Colonic mucosa (tissue), 4 donors: Measurements from ENCODE around the gene OR10D3. TPM values are rescaled to one million over a fixed set of nuclear protein-coding genes. Genes with fewer than 3 reads are reported as not detected.

Source experiments
- DNase-seq: peaks from one replicate; pipeline ENCODE4 v3.0.0-alpha.2; 2020
- H3K27ac ChIP-seq: fragments of 200-600 bp; one replicate; pipeline ENCODE4 v1.8.0; 2021
- H3K27me3 ChIP-seq: fragments of 200-600 bp; one replicate; pipeline ENCODE4 v1.8.0; 2021
- H3K36me3 ChIP-seq: fragments of 200-600 bp; one replicate; pipeline ENCODE4 v1.8.0; 2021
- H3K4me1 ChIP-seq: fragments of 200-600 bp; one replicate; pipeline ENCODE4 v1.8.0; 2021; ENCODE audit warnings: mild to moderate bottlenecking
- H3K4me3 ChIP-seq: fragments of 200-600 bp; one replicate; pipeline ENCODE4 v1.8.0; 2021
- H3K9ac ChIP-seq, 2 donors: one replicate each; pipeline ENCODE4 v1.7.0; 2013; ENCODE audit warnings: control low read depth in 2 of 2, low read depth in 2 of 2, low read length in 2 of 2
- H3K9me3 ChIP-seq: fragments of 200-600 bp; one replicate; pipeline ENCODE4 v1.8.0; 2021
- intact Hi-C: fragments of 100-400 bp; cut with DNase I; formaldehyde crosslinking; loops from one replicate; pipeline ENCODE4 v1.14.1; 2022
- total RNA-seq, 2 donors: library from RNA; stranded (reverse); fragmentation: NEBNext Ultra II Directional in 1 of 2; extraction: Animal tissue kit (Norgen Biotek cat#: 25700) in 1 of 2; gene quantifications; one replicate each; pipeline ENCODE4 v1.2.1, GENCODE V29; 2021
- TF ChIP-seq, protein P1 (sequence below): fragments of 200-600 bp; IDR thresholded peaks from one replicate; pipeline ENCODE4 v1.8.0; 2022; ENCODE audit warnings: antibody characterized with exemption, mild to moderate bottlenecking
- donor health status: healthy.
- donor health status: DM: no; HTN: no; CAD: no.
- donor health status: DM: no; HTN: no; CAD: no.

OR10D3 gene
- total RNA-seq, 2 donors from 2014 or later: not detected

DNA sequence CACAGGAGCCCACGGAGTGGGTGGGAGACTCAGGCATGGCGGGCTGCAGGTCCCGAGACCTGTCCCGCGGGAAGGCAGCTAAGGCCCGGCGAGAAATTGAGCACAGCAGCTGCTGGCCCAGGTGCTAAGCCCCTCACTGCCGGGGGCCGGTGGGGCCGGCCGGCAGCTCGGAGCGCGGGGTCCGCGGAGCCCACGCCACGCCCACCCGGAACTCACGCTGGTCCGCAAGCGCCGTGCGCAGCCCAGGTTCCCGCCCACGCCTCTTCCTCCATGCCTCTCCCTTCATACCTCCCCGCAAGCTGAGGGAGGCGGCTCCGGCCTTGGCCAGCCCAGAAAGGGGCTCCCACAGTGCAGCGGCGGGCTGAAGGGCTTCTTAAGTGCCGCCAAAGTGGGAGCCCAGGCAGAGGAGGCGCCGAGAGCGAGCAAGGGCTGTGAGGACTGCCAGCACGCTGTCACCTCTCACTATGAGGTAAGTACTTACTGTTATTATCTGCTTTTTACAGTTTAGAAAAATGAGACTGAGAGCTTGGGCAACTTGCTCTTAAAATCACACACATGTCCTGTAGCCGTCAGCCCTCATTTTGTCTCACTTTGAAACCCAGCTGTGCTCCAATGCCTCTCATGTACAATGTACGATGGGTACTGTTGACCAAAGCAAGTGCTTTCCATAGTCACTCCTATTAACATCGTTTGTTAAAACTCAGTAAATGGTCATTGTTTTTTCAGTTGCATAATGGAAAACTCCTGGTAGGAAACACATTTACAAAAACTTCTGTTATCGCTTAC is 12.2 kb upstream of the OR10D3 start:
- TF ChIP-seq, protein P1, sequence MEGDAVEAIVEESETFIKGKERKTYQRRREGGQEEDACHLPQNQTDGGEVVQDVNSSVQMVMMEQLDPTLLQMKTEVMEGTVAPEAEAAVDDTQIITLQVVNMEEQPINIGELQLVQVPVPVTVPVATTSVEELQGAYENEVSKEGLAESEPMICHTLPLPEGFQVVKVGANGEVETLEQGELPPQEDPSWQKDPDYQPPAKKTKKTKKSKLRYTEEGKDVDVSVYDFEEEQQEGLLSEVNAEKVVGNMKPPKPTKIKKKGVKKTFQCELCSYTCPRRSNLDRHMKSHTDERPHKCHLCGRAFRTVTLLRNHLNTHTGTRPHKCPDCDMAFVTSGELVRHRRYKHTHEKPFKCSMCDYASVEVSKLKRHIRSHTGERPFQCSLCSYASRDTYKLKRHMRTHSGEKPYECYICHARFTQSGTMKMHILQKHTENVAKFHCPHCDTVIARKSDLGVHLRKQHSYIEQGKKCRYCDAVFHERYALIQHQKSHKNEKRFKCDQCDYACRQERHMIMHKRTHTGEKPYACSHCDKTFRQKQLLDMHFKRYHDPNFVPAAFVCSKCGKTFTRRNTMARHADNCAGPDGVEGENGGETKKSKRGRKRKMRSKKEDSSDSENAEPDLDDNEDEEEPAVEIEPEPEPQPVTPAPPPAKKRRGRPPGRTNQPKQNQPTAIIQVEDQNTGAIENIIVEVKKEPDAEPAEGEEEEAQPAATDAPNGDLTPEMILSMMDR: no peak
- no peaks in the 10 kb centered on the region for H3K36me3 ChIP-seq
- intact Hi-C loops: no loop called here
- no peaks in the 10 kb centered on the region for H3K27me3 ChIP-seq
- H3K27ac ChIP-seq: no peak overlapping the region
- H3K9ac ChIP-seq: no peak overlapping the region
- no peaks in the 10 kb centered on the region for H3K4me1 ChIP-seq
- no peak overlapping the region for H3K4me3 ChIP-seq
- H3K9me3 ChIP-seq: no peaks in the 10 kb centered on the region
- DNase-seq: no peak

DNA sequence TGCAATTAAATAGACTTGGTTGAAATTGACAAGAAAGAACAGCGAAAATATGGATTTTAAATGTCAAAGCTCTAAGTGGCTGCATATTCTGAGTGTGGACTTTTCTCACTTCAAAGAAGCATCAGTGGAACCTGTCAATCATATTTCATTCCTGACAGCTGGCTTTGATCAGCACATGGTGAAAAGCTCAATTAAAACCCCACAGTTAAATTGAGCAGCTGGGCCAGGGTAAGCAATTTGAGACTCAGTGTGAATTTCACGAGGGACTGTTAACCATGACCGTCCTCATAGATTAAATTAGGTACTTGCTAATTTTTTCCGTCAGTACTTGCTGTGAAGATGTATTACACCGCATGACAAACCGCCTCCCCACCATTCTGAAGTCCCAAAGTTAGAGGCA is 11.0 kb upstream of the OR10D3 start:
- intact Hi-C loops: no loop called here
- Histone ChIP-seq H3K4me1 (no peaks in the 10 kb centered on the region), H3K27me3 (no peaks in the 10 kb centered on the region), H3K36me3 (no peaks in the 10 kb centered on the region), H3K9ac (no peak overlapping the region), H3K9me3 (no peaks in the 10 kb centered on the region), H3K4me3 (no peak overlapping the region), H3K27ac (no peak overlapping the region)
- DNase-seq: no peak
- TF ChIP-seq, protein P1: no peak

DNA sequence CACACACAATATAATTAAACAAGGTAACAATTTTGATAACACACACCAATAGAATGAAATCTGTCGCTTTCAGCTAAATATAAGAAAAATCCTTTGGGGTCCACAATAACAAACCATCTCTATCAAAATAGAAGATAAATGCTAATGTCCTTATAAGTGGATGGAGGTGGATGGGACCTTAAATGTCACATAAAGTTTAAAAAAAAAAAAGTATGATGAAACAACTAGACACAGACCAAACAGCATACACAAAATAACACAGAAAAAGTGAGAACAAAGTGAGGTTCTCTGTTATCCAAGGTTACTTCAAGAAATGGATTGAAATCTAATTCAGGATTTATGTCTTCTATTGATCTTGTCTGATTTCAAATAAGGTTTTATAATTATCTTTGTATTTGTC is 10.5 kb upstream of the OR10D3 start:
- H3K9me3 ChIP-seq: no peaks in the 10 kb centered on the region
- DNase-seq: no peak
- H3K36me3 ChIP-seq: no peaks in the 10 kb centered on the region
- no peaks in the 10 kb centered on the region for H3K4me1 ChIP-seq
- TF ChIP-seq, protein P1: no peak
- no peaks in the 10 kb centered on the region for H3K27me3 ChIP-seq
- intact Hi-C loops: no loop called here
- no peak overlapping the region for H3K9ac ChIP-seq
- H3K4me3 ChIP-seq: no peak overlapping the region
- H3K27ac ChIP-seq: no peak overlapping the region

DNA sequence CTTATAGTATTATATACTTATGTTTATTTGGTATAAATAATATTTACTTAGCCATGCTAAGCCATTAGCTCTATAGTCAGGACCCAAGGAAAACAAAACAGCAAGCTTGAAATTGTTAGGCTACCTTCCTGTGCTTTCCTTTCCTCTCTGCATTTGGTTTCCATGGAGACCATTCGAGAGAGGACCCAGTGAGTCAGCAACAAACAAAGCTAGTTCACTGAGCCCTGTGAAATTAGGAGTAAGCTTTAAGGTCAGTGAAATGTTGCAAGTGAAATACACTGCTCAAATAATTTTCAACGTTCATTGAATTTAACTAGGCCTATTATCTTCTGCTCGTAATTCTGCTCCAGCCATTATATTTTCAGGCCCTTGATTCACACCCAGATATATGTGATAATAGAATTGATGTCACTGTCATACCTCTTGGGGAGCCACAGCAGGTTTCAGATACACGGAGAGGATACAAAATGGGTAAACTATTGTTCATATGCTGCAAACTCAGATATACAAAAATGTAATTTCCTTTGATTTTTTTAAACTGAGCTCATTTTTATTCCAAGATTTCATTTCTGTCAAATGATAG is 9.1 kb upstream of the OR10D3 start:
- Histone ChIP-seq H3K36me3 (no peaks in the 10 kb centered on the region), H3K9me3 (no peaks in the 10 kb centered on the region), H3K4me3 (no peak overlapping the region), H3K4me1 (no peaks in the 10 kb centered on the region), H3K27me3 (no peaks in the 10 kb centered on the region), H3K27ac (no peak overlapping the region), H3K9ac (no peak overlapping the region)
- TF ChIP-seq, protein P1: no peak
- intact Hi-C loops: no loop called here
- DNase-seq: no peak

DNA sequence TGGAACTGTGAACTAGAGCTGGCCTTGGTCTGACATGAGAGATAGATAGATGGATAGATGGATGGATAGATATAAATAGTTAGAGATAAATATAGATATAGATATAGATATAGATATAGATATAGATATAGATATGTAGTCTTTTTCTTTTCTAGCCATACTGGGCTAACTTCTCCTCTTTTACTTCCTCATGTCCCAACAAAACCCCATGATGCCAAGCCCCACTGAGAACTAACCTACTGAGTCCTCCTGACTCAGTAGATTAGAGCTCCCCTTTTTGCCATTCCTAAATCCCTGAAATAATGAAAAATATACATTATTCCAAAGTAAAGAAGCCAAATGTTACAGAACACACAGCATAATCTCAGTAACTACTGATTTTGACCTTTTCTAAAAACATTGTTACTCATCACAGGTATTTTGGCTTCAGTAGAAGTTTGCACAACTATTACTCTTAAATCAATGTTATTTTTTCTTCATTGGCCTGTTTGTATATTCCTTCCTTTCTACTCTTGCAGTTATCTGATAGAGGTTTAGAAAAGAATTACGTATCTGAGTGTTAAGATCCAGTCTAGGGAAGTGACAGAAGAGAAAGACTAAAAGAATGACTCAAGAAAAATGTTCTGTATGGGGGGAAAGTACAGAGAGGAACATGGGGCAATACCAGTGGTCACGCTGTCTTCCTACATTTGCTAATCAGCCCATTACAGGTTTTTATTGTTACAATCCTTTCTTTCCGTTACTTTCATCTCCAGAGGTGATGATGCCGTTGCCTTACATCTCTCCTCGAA is 6.0 kb upstream of the OR10D3 start:
- Histone ChIP-seq H3K9ac (no peak overlapping the region), H3K27me3 (no peaks in the 10 kb centered on the region)
- intact Hi-C loops: no loop called here

More for the DNA sequence above, 6.0 kb upstream of the OR10D3 start:
- TF ChIP-seq, protein P1: no peak
- no peak overlapping the region for H3K4me3 ChIP-seq
- H3K4me1 ChIP-seq: no peaks in the 10 kb centered on the region
- DNase-seq: no peak
- H3K27ac ChIP-seq: no peak overlapping the region
- no peaks in the 10 kb centered on the region for H3K9me3 ChIP-seq
- no peaks in the 10 kb centered on the region for H3K36me3 ChIP-seq
